Measurements from ENCODE around the gene UBE2C. TPM values are rescaled to one million over a fixed set of nuclear protein-coding genes. Genes with fewer than 3 reads are reported as not detected.
A peak's percentile ranks its signal among the peaks of the same experiment; 100 is the strongest.

The UBE2C gene
- total RNA-seq, 2 experiments from 2014 or later, result 185 to 188 TPM

DNA sequence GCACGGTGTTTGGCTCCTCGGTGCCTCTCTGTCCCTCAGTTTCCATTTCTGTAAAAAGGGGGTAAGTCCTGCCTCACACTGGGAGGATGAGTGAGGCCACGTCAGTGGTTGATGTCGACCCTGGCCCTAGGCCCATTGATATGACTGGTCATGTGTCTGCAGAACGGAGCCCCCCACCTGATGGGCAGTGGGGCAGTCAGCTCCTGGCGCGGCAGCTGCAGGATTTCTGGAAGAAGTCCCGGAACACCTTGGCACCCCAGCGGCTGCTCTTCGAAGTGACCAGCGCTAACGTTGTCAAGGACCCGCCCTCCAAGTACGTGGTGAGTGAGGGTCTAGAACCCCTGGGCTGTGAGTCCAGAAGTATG, 22.3 kb downstream of the UBE2C start:
- H3K27me3 Mint-ChIP-seq, result peaks cover 3% of the 10 kb centered on the region
- H3K4me3 Mint-ChIP-seq, result no peak overlapping the region
- no peak for DNase-seq
- H3K36me3 Mint-ChIP-seq, result no peaks in the 10 kb centered on the region
- H3K9me3 Mint-ChIP-seq, result no peaks in the 10 kb centered on the region
- no peak overlapping the region for H3K27ac Mint-ChIP-seq
- peaks cover 8% of the 10 kb centered on the region for H3K4me1 Mint-ChIP-seq

DNA sequence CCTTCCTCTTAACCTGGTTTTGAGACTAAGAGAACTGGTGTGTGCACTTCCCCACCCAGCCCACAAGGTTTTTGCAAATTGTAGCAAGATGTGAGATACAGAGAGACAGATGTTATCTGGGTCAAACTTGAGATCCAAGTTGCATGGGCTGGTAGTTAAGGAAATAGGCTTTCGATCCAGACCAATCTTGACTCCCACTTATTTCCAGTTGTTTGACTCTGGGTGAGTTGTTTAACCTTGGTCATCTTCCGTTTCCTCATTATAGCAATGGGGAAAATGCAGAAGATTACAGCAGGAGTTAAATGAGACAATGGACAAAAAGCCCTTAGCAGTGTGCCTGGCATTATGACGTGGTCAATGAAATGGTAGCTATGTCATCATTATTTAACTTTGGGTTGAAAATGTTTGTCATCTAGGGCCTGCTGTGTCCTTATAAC, 22.9 kb downstream of the UBE2C start:
- DNase-seq, result no peak
- no peaks in the 10 kb centered on the region for H3K36me3 Mint-ChIP-seq
- peaks cover 8% of the 10 kb centered on the region for H3K4me1 Mint-ChIP-seq
- peaks cover 2% of the 10 kb centered on the region for H3K27me3 Mint-ChIP-seq
- H3K4me3 Mint-ChIP-seq, result no peak overlapping the region
- no peaks in the 10 kb centered on the region for H3K9me3 Mint-ChIP-seq
- no peak overlapping the region for H3K27ac Mint-ChIP-seq

DNA sequence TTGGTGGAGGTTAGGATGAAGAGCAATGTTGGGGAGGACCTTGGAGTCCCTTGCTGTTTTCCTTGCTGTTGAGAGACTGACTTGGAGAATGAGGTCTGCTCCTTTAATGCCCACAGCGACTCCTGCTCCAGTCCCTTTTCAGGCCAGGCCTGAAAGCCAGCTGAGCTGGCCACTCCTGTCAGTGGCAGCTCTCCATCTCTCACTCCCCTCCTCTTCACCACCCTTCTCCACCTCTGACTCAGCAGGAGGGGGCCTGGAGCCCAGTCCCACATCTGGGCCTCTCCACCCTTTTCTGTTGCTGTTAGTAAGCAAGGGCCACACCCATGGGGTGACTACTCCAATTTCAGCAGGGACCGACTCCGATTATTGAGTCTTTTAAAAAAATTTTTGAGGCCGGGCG, 23.4 kb downstream of the UBE2C start:
- H3K4me1 Mint-ChIP-seq, result peaks cover 8% of the 10 kb centered on the region
- no peaks in the 10 kb centered on the region for H3K36me3 Mint-ChIP-seq
- H3K27me3 Mint-ChIP-seq, result no peaks in the 10 kb centered on the region
- H3K4me3 Mint-ChIP-seq, result no peak overlapping the region
- H3K27ac Mint-ChIP-seq, result no peak overlapping the region
- no peaks in the 10 kb centered on the region for H3K9me3 Mint-ChIP-seq
- DNase-seq, result no peak

DNA sequence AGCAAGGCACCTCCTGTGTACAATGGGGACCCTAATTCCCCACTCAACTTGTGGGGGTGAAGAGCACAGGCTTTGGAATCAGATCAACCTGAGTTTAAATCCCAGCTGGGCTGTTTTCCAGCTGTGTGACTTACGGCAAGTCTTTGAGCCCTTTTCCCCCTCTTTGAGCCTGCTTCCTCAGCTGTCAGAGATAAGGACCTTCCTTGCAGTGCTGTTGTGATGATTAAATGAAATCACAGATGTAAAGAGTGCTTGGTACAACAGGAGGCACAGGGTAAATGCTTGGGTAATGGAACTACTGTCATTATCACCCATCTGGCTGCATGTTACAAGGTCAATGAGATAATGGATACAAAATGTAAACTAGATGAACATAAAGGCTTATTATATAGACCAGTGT, 24.4 kb downstream of the UBE2C start:
- H3K4me3 Mint-ChIP-seq, result no peak overlapping the region
- no peak overlapping the region for H3K27ac Mint-ChIP-seq
- H3K27me3 Mint-ChIP-seq, result no peaks in the 10 kb centered on the region
- DNase-seq, result no peak
- no peaks in the 10 kb centered on the region for H3K9me3 Mint-ChIP-seq
- no peaks in the 10 kb centered on the region for H3K36me3 Mint-ChIP-seq
- peaks cover 8% of the 10 kb centered on the region for H3K4me1 Mint-ChIP-seq

DNA sequence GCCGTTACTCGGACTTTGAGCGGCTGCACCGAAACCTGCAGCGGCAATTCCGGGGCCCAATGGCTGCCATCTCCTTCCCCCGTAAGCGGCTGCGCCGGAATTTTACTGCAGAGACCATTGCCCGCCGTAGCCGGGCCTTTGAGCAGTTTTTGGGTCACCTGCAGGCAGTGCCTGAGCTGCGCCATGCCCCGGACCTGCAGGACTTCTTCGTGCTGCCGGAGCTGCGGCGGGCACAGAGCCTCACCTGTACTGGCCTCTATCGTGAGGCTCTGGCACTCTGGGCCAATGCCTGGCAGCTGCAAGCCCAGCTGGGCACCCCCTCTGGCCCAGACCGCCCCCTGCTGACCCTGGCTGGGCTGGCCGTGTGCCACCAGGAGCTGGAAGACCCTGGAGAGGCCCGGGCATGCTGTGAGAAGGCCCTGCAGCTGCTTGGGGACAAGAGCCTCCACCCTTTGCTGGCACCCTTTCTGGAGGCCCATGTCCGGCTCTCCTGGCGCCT, 28.3 kb downstream of the UBE2C start:
- Mint-ChIP-seq H3K9me3 (no peaks in the 10 kb centered on the region), H3K27me3 (no peaks in the 10 kb centered on the region), H3K27ac (no peak overlapping the region), H3K4me1 (no peaks in the 10 kb centered on the region), H3K4me3 (no peak overlapping the region), H3K36me3 (peaks cover 4% of the 10 kb centered on the region)
- DNase-seq, result no peak

DNA sequence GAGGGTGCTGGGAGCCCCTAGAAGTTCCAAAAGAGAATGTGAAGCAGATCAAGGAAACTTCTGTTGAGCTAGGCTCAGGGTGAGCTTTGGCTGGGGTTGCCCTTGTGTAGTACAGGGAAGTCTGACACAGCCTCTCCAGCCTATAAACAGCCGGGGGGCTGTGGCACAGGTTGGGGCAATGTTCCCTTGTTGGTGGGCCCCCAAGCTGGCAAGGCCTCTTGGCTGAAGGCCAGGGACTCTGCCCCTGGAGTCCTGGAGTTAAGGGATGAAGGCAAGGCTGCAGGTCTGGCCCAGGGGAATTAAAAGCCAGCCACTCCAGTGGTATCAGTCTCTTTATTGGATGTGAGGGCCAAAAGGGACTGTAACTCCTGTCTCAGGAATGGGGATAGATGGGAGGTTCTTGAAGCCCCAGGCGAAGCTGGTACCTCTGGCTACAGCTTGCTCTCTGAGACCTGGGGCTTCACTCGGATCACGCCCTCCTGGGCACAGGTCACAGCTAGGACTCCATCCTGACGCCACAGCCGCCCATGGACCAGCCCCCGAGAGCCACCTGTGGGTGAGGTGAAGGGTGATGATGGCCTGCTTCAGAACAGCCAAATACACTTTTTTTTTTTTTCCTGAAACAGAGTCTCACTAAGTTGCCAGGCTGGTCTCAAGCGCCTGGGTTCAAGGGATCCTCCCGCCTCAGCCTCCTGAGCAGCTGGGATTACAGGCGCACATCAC, 29.1 kb downstream of the UBE2C start:
- Mint-ChIP-seq H3K4me3 (no peak overlapping the region), H3K9me3 (no peaks in the 10 kb centered on the region), H3K27me3 (no peaks in the 10 kb centered on the region), H3K4me1 (no peaks in the 10 kb centered on the region), H3K36me3 (peaks cover 4% of the 10 kb centered on the region), H3K27ac (no peak overlapping the region)
- no peak for DNase-seq

DNA sequence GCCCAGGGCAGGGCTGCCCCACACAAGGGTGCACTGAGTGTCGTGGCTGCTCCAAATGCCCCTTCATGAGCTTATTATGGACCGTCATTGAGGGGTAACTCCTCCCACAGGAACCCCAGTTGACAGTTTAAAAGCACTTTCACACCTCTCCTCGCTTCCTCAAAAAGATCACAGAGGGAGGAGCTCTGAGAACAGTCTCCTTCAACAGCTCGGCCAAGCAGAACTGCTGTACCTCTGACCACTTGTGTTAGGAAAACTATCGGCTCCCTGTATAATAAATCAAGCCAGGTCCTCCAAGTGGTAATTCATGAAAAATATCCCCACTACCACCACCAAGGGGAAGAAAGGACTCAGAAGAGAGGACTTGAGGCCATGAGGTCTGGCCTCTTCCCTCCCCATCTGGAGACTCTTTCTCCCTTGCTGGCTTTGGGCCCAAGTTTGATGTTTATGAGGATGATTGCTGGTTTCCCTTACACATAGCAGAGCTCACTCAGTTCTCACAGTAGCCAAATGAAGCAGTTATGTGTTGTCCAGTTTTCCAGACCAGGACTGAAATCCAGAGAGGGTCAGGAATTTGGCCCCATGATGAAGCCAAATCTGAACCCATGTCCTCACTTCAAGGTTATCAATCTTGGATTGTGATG, 29.8 kb downstream of the UBE2C start:
- H3K9me3 Mint-ChIP-seq, result no peaks in the 10 kb centered on the region

DNA sequence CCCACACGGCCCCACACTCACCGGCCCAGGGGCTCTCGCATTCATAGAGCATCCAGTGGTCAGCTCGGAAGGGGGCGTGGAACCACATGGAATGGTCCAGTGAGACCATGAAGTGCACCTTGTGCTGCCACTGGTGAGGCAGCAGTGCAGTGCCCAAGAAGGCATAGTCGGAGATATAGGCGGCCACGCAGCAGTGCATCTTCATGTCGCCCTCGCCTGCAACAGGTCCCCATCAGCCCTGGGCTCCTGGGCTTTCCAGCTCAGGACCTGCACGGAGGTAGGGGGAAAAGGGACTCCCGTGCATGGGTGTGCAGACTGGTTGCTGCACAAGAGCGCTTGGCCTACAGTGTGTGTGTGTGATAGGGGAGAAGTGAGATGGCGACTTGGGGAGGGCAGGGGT, 31.1 kb downstream of the UBE2C start:
- DNase-seq, result no peak
- H3K4me1 Mint-ChIP-seq, result no peaks in the 10 kb centered on the region
- H3K9me3 Mint-ChIP-seq, result no peaks in the 10 kb centered on the region
- H3K4me3 Mint-ChIP-seq, result no peak overlapping the region
- peaks cover 4% of the 10 kb centered on the region for H3K36me3 Mint-ChIP-seq
- H3K27me3 Mint-ChIP-seq, result no peaks in the 10 kb centered on the region
- no peak overlapping the region for H3K27ac Mint-ChIP-seq

More for the DNA sequence above, 29.8 kb downstream of the UBE2C start:
- H3K4me1 Mint-ChIP-seq, result no peaks in the 10 kb centered on the region
- H3K4me3 Mint-ChIP-seq, result no peak overlapping the region
- DNase-seq, result no peak
- H3K27me3 Mint-ChIP-seq, result no peaks in the 10 kb centered on the region
- no peak overlapping the region for H3K27ac Mint-ChIP-seq
- peaks cover 4% of the 10 kb centered on the region for H3K36me3 Mint-ChIP-seq

DNA sequence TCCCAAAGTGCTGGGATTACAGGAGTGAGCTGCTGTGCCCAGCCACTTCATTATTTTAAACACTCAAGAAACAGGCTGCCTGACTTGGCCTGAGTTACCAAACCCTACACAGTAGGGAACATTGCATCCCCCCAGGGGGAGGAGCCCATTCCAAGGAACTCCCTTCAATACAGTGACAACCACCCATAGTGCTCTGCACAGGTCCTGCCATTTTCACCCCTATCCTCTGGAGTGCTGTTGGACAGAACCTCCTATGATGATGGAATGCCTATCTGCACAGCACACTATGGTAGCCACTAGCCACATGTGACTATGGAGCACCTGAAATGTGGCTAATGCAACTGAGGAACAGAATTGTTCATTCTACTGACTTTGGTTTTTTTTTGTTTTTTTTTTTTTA, 33.0 kb downstream of the UBE2C start:
- Mint-ChIP-seq H3K27me3 (no peaks in the 10 kb centered on the region), H3K36me3 (peaks cover 7% of the 10 kb centered on the region), H3K4me1 (no peaks in the 10 kb centered on the region), H3K4me3 (no peak overlapping the region), H3K9me3 (no peaks in the 10 kb centered on the region), H3K27ac (no peak overlapping the region)
- DNase-seq, result no peak

DNA sequence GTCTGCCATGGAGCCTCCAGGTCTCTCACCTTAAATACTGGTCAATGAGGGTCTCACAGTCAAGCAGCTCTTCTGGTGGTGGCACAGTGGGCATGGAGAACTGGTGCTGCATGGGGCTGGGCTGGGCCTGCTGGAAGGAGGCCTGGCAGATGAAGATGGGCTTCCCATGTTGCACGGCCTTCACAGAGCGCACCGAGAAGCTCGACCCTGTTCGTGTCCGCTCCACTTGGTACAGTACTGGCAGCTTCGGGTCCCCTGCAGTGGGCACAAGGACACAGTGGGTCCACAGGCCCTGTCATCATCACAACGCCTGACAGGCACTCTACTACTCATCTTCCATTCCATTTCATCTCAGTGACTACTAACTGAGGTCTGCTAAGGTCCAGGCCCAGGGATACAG, 36.0 kb downstream of the UBE2C start:
- Mint-ChIP-seq H3K27me3 (no peaks in the 10 kb centered on the region), H3K36me3 (peaks cover 10% of the 10 kb centered on the region), H3K27ac (peak overlapping the region; percentile 32), H3K4me1 (peaks cover 1% of the 10 kb centered on the region), H3K4me3 (no peak overlapping the region), H3K9me3 (no peaks in the 10 kb centered on the region)
- no peak for DNase-seq

DNA sequence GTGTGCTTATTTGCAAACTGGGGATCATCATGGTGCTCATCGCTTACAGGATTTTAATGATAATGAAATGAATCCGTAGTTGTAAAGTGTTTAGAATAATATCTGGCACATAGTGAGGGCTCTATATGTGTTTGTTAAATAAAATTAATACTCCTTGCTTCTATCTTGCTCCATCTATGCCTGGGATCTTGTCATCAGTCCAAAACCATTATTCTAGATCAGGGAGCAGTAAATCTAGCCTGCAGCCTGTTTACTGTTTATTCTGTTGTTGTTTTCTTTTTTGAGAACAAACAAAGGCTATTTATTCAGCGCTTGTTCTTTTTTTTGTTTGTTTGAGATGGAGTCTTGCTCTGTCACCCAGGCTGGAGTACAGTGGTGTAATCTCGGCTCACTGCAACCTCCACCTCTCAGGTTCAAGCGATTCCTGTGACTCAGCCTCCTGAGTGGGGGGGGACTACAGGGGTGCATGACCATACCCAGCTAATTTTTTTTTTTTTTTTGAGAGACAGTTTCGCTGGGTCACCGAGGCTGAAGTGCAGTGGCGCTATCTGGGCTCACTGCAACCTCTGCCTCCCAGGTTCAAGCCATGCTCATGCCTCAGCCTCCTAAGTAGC, 36.6 kb downstream of the UBE2C start:
- Mint-ChIP-seq H3K36me3 (peaks cover 10% of the 10 kb centered on the region), H3K4me3 (no peak overlapping the region), H3K27me3 (no peaks in the 10 kb centered on the region), H3K27ac (no peak overlapping the region), H3K9me3 (no peaks in the 10 kb centered on the region), H3K4me1 (peaks cover 8% of the 10 kb centered on the region)
- DNase-seq, result no peak

DNA sequence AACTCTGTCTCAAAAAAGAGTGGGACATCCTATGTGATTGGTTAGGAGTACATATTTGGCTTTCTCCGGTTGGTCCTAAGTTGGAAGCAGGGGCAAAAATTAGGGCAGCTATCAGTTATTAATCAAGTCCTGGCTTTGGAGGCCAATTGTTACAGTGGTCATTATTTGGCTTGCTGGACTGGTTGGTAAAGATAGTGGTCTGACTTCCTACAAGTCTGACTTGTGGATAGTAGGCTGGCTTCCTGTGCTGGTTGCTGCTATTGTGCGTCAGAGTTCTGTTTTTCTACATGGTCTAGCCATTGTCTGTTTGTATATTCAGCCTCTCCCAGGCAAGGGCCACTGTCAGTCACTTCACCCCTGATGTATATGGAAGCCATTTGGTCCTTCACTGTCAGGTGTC, 37.8 kb downstream of the UBE2C start:
- Mint-ChIP-seq H3K36me3 (peaks cover 10% of the 10 kb centered on the region), H3K4me3 (no peak overlapping the region), H3K9me3 (no peaks in the 10 kb centered on the region), H3K27me3 (no peaks in the 10 kb centered on the region), H3K27ac (no peak overlapping the region), H3K4me1 (peaks cover 14% of the 10 kb centered on the region)
- no peak for DNase-seq

DNA sequence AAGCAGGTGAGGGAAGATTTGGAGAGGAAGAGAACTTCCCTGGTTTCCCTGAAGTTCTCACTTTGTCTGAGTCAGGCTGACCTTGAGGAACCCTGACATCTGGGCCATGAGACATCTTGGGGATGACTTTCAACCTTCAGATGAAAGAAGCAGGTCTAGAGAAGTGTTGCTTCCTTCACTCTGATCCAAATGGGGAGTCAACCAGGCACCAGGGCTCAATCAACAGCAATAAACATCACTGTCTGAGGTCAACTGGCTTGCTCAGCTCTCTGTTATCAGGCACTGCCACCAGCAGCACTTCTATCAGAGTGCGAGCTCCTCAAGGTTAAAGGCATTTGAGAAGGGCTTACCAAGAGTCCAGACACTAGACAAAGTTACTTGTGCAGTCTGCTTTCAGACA, 38.5 kb downstream of the UBE2C start:
- Mint-ChIP-seq H3K27me3 (no peaks in the 10 kb centered on the region), H3K36me3 (peaks cover 10% of the 10 kb centered on the region), H3K9me3 (no peaks in the 10 kb centered on the region), H3K4me1 (peaks cover 18% of the 10 kb centered on the region), H3K4me3 (no peak overlapping the region), H3K27ac (no peak overlapping the region)
- DNase-seq, result no peak

DNA sequence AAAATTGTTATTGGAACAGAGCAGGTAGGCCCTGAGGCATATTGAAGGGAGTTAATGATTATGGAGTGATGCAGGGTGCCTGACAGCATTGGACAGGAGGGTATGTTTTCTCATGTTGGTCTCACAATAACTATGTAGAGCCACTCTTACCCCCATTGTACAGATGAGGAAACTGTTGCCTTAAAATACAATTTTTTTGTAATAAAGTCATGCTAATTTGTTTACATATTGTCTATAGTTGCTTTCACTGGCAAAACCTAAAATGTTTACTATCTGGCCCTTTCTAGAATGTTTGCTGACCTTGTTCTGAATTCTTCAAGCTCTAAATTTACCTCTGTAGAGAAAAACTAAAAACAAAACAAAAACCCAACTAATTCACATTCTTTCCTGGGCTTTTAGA, 39.1 kb downstream of the UBE2C start:
- peaks cover 10% of the 10 kb centered on the region for H3K36me3 Mint-ChIP-seq
- H3K27me3 Mint-ChIP-seq, result no peaks in the 10 kb centered on the region
- H3K4me3 Mint-ChIP-seq, result no peak overlapping the region
- H3K4me1 Mint-ChIP-seq, result peaks cover 19% of the 10 kb centered on the region
- no peak overlapping the region for H3K27ac Mint-ChIP-seq
- no peak for DNase-seq
- no peaks in the 10 kb centered on the region for H3K9me3 Mint-ChIP-seq

DNA sequence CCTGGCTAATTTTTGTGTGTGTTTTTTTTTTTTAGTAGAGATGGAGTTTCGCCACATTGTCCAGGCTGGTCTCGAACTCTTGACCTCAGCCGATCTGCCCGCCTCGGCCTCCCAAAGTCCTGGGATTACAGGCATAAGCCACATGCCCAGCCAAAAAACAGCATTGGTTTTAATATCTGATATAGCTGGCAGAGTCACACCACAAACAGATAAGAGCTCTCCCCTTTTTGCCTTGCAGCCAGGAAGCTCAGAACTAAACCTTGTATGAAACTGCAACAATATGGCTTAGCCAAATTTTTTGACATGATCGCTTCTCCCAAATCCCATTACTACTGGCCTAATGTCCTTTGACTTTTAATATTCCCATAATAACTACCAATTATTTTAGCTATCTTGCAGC, 39.9 kb downstream of the UBE2C start:
- Mint-ChIP-seq H3K4me1 (peaks cover 20% of the 10 kb centered on the region), H3K9me3 (no peaks in the 10 kb centered on the region), H3K27me3 (no peaks in the 10 kb centered on the region), H3K4me3 (no peak overlapping the region), H3K36me3 (peaks cover 10% of the 10 kb centered on the region), H3K27ac (no peak overlapping the region)
- no peak for DNase-seq

DNA sequence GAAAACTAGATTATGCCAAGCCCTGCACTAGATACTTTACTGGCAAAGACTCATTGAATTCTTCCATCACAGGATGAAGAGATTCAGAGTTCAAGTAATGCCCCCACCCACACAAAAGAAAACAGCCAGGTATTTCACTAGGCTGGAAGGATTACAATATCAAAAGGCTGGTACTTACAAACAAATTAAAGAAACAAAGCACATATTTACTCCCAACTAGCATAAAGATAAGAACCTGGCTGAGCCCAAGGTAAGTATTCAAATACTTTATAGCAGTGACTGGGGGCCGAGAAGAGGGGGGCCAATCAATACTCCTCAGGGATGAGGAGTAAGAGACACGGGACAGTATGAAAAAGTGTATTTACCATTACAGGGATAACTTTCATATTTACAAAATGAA, 41.0 kb downstream of the UBE2C start:
- H3K36me3 Mint-ChIP-seq, result peaks cover 10% of the 10 kb centered on the region
- peaks cover 29% of the 10 kb centered on the region for H3K4me1 Mint-ChIP-seq
- H3K4me3 Mint-ChIP-seq, result no peak overlapping the region
- H3K9me3 Mint-ChIP-seq, result no peaks in the 10 kb centered on the region
- H3K27me3 Mint-ChIP-seq, result no peaks in the 10 kb centered on the region
- DNase-seq, result no peak
- H3K27ac Mint-ChIP-seq, result no peak overlapping the region
